ENCODE measurements around the gene MYO1D.

DNA sequence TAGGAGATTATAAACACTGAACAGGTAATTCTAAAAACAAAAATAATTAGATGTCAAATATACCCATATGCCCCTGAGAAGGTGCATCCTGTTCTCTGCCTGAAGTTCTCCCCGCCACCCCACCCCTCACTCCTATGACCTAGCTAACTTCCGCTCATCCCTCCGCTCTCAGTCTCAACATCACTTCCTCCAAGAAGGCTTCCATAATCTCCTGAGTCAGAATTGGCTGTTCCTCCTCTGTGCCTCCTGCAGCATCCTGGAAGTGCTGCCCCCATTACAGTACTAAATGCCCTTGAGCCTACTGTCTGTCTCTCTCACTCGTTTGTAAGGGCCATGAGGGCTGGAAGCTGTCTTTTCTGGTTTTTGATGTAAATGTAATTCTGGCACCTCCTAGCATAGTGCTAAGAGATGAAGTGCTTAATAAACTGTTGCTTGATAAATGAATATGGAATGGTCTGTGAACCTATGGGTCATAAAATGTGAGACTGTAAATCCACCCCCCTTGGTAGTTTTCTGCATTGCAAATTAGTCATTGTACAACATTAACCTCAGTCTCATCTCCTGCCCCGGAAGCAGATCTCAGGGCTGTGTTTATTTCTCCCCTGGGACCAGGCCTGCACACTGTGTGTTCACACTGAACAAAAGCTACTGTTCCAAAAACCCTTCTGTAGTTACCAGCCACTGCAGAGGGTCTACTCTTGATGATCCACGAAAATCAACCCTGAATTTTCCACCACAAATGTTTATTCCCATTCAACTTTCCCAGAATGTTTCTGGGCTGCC, 3.9 kb upstream of the MYO1D start:
- TF ChIP-seq, protein P1, sequence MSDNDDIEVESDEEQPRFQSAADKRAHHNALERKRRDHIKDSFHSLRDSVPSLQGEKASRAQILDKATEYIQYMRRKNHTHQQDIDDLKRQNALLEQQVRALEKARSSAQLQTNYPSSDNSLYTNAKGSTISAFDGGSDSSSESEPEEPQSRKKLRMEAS (IDR thresholded peaks at IDR 0.05) = no peak
- TF ChIP-seq, protein P2, sequence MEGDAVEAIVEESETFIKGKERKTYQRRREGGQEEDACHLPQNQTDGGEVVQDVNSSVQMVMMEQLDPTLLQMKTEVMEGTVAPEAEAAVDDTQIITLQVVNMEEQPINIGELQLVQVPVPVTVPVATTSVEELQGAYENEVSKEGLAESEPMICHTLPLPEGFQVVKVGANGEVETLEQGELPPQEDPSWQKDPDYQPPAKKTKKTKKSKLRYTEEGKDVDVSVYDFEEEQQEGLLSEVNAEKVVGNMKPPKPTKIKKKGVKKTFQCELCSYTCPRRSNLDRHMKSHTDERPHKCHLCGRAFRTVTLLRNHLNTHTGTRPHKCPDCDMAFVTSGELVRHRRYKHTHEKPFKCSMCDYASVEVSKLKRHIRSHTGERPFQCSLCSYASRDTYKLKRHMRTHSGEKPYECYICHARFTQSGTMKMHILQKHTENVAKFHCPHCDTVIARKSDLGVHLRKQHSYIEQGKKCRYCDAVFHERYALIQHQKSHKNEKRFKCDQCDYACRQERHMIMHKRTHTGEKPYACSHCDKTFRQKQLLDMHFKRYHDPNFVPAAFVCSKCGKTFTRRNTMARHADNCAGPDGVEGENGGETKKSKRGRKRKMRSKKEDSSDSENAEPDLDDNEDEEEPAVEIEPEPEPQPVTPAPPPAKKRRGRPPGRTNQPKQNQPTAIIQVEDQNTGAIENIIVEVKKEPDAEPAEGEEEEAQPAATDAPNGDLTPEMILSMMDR (IDR thresholded peaks at IDR 0.05; ENCODE audit: low read depth, low read length, missing input control) = no peak
- TF ChIP-seq FOXA2 (IDR thresholded peaks at IDR 0.05) (no peak), FOXA1 (IDR thresholded peaks at IDR 0.05) (no peak), JUND (IDR thresholded peaks at IDR 0.05) (no peak), YY1 (IDR thresholded peaks at IDR 0.05) (no peak), RAD21 (IDR thresholded peaks at IDR 0.05) (no peak), EGR1 (IDR thresholded peaks at IDR 0.05; ENCODE audit: low read depth in 2 of 2) (no peak), SP1 (IDR thresholded peaks at IDR 0.05) (no peak), GABPA (IDR thresholded peaks at IDR 0.05 in 1 of 2, conservative IDR thresholded peaks at IDR 0.05 in 1 of 2) (no peak), HNF4A (conservative IDR thresholded peaks at IDR 0.05) (no peak)
- TF ChIP-seq, protein P3, sequence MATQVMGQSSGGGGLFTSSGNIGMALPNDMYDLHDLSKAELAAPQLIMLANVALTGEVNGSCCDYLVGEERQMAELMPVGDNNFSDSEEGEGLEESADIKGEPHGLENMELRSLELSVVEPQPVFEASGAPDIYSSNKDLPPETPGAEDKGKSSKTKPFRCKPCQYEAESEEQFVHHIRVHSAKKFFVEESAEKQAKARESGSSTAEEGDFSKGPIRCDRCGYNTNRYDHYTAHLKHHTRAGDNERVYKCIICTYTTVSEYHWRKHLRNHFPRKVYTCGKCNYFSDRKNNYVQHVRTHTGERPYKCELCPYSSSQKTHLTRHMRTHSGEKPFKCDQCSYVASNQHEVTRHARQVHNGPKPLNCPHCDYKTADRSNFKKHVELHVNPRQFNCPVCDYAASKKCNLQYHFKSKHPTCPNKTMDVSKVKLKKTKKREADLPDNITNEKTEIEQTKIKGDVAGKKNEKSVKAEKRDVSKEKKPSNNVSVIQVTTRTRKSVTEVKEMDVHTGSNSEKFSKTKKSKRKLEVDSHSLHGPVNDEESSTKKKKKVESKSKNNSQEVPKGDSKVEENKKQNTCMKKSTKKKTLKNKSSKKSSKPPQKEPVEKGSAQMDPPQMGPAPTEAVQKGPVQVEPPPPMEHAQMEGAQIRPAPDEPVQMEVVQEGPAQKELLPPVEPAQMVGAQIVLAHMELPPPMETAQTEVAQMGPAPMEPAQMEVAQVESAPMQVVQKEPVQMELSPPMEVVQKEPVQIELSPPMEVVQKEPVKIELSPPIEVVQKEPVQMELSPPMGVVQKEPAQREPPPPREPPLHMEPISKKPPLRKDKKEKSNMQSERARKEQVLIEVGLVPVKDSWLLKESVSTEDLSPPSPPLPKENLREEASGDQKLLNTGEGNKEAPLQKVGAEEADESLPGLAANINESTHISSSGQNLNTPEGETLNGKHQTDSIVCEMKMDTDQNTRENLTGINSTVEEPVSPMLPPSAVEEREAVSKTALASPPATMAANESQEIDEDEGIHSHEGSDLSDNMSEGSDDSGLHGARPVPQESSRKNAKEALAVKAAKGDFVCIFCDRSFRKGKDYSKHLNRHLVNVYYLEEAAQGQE (IDR thresholded peaks at IDR 0.05) = no peak
- TF ChIP-seq, protein P4, sequence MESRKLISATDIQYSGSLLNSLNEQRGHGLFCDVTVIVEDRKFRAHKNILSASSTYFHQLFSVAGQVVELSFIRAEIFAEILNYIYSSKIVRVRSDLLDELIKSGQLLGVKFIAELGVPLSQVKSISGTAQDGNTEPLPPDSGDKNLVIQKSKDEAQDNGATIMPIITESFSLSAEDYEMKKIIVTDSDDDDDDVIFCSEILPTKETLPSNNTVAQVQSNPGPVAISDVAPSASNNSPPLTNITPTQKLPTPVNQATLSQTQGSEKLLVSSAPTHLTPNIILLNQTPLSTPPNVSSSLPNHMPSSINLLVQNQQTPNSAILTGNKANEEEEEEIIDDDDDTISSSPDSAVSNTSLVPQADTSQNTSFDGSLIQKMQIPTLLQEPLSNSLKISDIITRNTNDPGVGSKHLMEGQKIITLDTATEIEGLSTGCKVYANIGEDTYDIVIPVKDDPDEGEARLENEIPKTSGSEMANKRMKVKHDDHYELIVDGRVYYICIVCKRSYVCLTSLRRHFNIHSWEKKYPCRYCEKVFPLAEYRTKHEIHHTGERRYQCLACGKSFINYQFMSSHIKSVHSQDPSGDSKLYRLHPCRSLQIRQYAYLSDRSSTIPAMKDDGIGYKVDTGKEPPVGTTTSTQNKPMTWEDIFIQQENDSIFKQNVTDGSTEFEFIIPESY (IDR thresholded peaks at IDR 0.05) = no peak

Data from liver (tissue), 3 donors.